HG03460 (cell line): ENCODE results near the gene LMBRD2.
A peak's percentile ranks its signal among the peaks of the same experiment; 100 is the strongest.
"Not testable (repeated sequence)": the region's sequence is repeated elsewhere in the genome, so short reads cannot be mapped to it uniquely, and the experiment has no call there.

Experiments
- ATAC-seq: cut with Tn5 transposase; IDR thresholded peaks from one replicate; pipeline ENCODE4 v1.9.1; 2021; ENCODE audit not compliant: unreplicated experiment

The LMBRD2 gene

DNA sequence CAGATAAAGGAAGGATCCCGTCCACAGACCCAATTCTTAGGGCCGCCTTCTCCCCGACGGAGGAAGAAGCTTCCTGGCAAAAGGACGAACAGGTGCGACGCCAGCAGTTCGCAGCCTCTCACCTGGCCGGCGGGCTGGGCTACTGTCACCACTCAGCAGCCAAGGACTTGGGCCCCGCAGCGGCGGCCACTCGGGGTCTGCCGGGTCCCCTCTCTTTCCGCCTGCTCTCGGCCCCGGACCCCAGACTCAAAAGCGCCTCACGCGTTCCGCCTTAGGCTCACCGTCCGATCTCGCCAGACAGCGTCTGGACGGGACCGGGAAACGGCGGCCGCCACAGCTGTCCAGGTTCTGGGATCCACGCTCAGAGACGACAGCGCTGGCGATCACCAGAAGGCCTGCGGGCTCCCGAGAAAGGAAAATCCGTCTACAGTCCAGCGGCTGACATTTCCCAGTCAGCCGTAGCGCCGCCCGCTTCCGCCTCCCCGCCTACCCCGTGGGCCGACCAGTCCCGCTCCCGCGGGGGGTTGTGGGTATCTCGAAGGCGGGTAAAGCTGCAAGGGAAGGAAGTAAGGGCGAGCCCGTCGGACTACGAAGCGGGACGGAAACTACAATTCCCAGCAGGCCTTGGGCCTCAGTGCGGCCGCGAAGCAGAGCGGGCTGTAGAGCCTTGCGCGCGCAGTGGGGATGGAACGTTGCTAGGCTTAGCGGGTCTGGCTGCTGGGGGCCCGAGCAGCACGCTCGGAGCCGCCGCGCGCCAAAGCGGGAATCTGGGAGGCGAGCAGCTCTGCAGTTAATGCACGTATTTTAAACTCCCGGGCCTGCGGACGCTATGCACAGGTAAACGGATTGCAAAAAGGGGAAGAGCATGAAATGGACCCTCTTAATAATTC lies at the start of gene LMBRD2, which contains the start of gene SKP2:
TSS of gene LMBRD2 (minus strand) at position 454 of the 890 bp plus-strand sequence. CDS start 8,538 bp downstream, outside the sequence.
TSS of gene SKP2 (plus strand) at position 678 of the 890 bp plus-strand sequence. CDS start at position 830, 152 bp downstream.
- peak; percentile 98 for ATAC-seq

DNA sequence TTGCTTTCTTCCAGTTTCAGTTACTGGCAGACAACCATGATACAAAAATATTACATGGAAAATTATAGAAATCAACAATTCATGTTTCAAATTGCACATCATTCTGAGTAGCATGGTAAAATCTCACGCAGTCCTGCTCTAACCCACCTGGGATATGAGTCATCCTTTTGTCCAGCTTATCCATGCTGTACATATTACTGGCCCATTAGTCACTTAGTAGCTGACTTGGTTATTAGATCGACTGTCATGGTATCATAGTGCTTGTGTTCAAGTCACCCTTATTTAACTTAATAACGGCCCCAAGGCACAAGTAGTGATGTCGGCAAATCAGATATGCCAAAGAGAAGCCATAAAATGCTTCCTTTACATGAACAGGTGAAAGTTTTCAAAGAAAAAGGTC lies 48.8 kb upstream of the LMBRD2 start:
- ATAC-seq = no peak

DNA sequence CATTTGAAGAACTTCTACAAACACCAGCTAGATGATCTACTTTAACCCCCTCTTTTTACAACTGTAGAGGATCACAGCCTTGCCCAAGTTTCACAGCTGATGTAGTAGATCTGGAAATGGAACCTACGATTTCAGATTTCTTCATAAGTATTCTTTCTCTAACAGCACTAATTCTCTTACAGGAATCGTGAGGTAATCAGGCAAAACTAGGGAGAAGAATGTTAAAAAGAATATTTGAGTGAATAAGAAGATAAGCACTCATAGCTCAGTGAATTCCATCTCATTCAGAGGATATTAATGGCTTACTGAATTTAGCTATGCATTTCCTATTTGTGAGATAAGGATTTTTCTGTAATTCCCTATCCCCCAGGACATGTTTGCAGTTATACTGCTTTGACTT lies 47.9 kb upstream of the LMBRD2 start:
- no peak for ATAC-seq

DNA sequence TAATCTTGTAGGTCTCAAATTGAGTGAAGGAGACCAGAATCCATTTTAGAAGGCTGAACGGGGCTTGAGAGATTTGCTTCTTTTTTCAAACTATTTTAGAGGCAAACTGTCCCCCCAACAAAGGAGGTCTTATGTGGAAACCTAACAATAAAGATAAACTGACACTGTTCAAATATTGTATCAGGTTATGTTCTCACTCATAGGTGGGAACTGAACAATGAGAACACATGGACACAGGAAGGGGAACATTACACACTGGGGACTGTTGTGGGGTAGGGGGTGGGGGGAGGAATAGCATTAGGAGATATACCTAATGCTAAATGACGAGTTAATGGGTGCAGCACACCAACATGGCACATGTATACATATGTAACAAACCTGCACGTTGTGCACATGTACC lies 47.1 kb upstream of the LMBRD2 start:
- not testable (repeated sequence) for ATAC-seq

DNA sequence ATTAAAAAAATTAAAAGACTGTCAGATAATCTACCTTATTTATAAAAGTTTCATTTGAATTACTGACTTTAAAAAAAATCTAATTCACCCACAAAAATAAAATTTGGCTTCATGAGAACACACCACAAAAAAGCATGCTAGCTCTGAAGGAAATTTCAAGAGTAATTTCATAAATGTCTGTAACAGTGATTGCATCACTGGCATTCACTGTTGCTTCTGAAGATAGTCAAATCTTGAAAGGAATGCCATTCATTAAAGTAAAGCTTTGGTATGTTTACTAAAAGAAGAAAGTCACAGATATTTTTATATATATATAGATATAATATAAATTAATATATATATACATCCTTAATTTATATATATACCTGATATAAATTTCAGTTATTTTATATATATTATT lies 46.6 kb upstream of the LMBRD2 start:
- ATAC-seq = no peak

DNA sequence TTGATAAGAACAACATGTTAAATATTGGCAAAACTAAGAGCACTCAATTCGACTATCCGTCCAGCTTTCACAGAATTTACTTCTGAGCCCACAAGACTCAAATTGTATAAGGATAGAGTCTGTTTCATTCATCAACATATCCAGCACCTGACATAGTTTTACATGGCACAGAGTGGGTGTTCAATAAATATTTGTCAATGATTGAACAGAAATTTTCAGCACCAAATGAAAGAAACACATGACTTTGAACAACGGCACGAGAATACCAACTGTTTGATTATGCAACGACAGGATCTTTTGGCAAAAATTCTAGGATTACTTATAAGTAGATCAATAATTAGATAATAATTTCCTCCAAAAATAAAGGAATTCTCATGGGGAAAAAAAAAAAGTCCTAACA lies 42.1 kb upstream of the LMBRD2 start:
- ATAC-seq = no peak

DNA sequence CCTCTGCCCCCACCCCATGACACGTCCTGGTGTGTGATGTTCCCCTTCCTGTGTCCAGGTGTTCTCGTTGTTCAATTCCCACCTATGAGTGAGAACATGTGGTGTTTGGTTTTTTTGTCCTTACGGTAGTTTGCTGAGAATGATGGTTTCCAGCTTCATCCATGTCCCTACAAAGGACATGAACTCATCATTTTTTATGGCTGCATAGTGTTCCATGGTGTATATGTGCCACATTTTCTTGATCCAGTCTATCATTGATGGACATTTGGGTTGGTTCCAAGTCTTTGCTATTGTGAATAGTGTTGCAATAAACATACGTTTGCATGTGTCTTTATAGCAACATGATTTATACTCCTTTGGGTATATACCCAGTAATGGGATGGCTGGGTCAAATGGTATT lies 32.7 kb upstream of the LMBRD2 start:
- not testable (repeated sequence) for ATAC-seq

DNA sequence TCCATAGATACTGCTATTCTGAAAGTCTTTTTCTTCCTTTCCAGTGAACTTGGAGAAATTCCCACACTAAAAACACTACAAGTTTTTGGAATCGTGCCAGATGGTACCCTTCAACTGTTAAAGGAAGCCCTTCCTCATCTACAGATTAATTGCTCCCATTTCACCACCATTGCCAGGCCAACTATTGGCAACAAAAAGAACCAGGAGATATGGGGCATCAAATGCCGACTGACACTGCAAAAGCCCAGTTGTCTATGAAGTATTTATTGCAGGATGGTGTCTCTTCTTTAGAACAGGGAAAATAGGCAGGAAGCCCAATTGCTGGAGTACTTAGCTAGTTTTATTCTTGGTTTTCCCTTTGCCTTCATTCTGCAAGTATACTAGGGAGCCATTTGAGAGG lies 30.1 kb upstream of the LMBRD2 start:
- no peak for ATAC-seq

DNA sequence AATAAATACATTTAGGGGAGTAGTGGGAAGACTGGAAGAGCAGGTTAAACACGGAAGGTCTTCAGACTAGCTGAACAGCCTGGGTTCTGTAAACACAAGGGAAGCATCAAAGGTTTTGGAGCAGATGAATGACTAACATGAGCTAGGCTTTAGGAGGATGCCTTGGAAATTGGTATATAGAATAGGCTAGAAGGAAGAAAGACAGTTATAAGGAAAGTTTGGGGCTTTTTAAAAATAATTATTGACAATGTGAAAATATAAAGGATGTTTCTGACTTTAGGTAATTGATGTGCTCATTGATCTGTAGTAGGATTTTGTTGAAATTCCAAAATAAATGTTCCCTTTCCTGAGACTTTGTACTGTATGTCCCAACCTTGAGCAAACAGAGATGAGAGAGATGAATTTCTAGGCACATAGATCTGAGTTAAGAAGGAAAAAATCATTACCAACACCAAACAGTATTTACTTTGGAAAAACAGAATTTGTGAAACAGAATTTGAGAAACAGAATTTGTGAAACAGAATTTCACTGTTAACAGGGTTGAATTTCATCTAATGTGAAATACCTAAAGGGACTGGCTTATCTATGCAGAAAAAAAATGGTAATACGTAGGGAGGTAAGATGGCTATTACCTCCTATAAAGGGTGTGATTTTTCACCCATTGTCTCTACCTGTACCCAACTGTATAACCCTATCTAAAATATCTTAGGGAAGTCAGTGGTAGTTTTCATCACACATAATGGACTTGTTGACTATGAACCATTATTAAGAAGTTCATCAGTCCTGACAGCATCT lies 29.1 kb upstream of the LMBRD2 start:
- no peak for ATAC-seq

DNA sequence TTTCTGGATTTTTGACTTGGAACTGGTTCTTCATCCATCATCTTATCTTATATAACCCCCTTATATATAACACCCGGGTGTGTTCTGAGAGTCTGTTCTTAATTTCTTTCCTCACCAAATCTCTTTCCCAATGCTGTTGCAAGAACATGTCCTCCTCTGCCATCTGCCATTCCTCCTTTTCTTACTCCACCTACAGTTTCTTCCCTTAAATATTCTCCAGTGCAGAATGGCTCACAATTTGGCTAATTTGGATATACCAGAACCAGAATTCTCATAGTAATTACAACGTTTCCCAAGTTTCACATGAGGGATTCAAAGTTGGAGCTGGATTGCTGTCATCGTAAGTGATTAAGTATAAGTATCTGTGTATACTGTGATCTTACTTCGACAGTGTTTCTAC lies 28.3 kb upstream of the LMBRD2 start:
- ATAC-seq = no peak

DNA sequence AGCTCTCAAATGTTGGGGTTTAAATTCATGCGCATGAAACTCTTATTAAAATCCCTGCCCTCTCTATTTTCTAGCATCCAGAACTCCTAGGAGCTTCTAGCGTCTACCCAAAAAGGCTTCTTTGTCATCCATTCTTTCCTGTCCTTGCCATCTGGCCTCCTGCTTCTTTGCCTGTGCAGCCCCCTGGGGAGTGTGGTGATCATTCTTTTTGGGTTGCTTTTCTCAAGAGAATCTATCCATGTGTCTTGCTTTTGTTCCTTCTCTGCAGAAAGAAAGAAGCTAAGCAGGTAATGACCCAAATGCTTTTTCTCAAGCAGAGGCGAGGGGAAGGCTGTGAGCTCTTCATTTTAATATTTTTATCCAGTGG lies 26.8 kb upstream of the LMBRD2 start:
- no peak for ATAC-seq

DNA sequence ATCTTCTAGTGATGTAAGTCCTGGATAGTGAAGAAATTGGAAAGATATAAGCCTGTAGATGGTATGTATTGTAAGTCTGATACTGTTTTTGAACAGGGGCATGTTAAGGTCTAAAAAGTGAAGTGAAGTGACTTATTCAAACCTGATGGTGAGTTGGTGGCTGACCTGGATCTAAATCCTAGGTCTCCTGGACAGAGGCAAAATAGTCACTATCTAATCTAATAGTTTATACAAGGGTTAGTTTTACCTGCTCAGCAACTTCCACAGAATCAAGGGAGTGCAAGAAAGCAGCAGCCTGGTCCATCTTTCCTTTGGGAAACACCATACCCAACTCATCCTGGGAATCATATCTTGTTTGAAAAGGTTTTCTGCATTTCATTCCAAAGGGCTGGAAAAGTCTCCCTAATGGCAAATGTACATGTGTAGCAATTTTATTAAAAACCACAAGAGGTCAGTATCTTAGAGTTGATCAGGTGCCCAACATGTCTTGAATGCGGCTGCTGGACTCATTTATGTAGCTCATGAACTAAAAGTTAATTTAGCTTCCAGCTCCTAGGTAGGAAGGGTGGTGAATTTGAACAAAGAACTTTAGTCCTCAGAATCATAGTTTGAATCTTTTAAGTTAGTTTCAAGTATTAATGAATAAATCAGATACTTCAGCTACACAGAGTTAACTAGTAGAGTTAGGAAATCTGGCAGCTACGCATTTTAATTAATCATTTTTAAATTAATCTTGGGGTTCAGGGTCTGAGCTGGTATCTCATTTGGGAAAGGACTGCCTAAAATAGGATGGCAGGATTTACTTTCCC lies 26.2 kb upstream of the LMBRD2 start:
- ATAC-seq = no peak

DNA sequence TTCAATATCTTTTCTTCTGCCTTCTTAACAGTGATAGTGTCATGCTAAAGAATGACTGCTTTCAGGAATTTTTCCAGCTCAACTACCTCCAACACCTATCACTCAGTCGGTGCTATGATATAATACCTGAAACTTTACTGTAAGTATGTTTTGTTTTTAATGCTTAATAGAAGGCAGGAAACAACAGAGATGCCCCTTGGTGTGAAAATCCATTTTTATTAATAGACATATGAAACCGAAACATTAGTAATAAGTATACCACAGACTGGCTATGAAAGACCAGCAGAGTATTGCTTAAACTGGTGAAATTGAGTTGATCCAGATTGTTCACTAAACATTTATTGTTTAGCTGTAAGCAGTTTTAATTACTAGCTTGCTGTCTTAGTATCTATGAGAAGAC lies 25.5 kb upstream of the LMBRD2 start:
- ATAC-seq = peak; percentile 96

DNA sequence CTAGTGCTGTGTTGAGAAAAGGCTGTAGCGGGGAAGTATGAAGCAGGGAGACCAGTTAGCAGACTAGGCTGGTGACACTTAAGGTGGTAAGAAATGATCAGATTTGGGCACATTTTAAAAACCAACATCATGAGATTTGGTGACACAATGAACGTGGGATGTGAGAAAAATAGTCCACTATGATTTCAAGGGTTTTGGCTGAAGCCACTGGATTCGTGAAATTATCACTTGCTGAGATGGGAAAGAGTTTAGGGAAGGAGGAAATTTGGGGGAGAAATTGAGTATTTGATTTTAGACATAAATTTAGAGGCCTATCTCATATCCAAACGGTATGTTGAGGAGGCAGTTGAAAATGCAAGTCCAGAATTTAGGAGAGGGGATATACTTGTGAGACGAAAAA lies 23.4 kb upstream of the LMBRD2 start:
- no peak for ATAC-seq

DNA sequence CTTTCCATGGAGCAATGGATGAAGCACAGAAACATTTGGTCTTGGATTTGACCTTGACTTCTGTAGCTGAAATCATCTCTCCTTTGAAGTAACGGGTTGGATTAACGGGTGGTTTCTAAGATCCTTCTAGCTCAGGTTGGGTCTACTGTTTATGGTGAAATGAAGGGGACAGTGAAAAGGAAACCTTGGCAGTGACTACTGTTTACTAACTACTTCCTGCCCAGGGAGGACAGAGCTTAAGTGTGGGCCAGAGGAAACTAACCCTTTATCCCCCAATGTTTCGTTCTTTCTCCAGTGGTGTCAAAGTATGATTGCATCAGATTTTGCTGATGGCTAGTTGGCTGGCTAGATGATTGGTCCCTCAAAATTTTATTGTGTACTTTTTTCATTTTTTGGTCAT lies 22.4 kb upstream of the LMBRD2 start:
- ATAC-seq = no peak

DNA sequence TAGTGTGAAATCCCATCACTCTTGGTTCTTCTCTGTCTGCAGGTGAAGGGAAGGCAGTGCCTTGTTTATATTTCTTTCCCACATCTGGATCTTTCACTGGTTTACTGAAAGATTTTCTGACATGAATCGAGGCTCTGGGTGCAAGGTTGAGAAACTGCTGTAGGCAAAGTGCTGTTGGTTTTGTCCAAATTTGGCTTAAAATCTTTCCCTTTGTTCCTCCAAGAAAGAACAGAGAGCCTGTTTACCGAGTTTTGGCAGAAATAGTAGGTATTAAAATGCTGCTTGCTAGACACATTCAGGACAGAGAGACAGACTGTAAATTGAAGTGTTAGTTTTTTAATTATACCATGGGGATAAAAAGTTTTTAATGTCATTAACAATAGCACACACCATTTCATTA lies 21.7 kb upstream of the LMBRD2 start:
- no peak for ATAC-seq

DNA sequence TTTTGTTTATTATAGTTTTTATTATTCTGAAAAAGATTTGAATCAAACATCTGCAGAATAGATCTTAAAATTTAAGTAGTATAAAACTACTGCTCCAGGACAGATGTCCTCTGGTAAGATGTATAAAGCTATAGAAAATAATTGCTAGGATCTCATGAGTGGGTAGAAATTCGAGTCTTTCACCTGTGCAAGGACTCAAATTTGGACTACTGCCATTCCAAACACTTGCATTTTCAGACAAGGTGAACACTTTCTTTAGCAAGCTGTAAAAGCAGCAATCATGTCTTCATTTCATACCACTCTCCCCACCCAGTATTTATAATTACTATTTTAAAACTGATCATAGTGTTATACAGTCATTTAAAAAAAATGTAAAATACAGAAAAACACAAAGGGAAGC lies 20.9 kb upstream of the LMBRD2 start:
- ATAC-seq = no peak

DNA sequence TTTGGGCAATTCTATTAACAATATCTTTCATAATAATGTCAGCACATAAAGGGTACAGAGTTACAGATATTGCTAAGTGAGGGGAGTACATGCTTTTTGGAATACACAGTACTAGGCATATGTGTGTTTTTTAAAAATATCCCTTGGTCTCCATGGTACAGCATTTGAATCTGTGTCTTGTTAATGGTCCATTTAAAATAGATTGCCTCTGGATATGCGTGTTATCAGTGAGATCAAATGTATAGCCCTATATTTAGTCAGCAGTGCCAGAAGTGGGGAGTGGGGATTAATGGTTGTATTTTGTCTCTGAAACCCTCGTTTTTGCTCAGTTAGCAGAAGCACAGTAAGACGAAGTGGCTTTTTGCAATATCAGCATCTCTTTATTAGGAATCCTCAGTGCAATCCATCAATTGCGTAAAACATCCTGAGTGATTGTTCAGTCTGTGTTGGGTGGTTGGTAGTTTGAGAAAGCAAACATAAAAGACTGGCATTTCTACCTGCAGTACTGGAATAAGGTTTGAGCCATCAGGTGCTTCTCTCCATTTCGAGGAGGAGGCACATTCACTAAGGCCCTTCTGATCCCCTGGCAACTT lies 19.2 kb upstream of the LMBRD2 start:
- ATAC-seq = no peak

DNA sequence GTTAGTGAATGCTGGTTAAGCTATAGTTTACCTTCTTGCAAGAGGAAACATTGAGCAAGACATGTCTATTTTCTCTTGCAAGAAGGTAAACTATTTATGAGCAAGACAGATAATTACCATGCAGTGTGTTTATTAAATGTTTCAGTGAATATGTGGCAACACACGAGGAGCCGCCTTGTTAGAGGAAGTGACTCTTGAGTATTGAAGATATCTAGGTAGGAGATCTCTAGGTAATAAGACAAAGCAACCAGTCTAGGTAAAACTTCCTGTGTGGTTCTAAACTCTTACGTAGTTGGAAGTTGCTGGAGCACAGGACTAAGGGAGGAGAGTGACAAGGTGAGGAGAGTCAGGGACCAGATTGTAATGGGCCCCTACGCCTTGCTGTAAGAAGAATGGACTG lies 17.1 kb upstream of the LMBRD2 start:
- ATAC-seq = no peak

DNA sequence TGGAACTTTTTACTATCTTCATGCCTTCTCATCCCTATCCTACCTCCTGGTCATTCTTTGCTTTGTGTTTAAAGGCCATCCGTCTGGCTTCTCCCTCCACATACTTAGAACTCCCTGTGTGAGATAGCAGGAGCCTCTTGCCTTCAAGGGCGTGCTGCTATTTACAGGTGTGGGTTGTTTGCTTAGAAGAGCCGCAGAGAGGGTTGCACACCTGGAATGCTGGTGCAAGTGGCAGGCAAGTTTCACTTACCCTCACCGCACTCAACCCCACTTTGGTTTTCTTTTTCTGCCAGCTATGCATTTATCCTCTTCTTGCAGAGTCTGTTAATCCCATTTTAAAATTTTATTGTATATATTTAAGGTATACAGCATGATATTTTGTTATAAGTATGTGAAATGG lies 12.8 kb upstream of the LMBRD2 start:
- no peak for ATAC-seq
